Neuronal stem cell (in vitro differentiated cells): ENCODE results near the gene GALR2.
"Not testable (repeated sequence)": the region's sequence is repeated elsewhere in the genome, so short reads cannot be mapped to it uniquely, and the experiment has no call there.

Source experiments
- DNase-seq: peaks from one replicate; pipeline ENCODE4 v3.0.0-alpha.2; 2013; ENCODE audit warnings: low spot score
- H2AFZ ChIP-seq: one replicate; pipeline ENCODE4 v1.6.1; 2013; ENCODE audit warnings: mild to moderate bottlenecking, low read length, inconsistent platforms
- H2AK5ac ChIP-seq: 2 replicates; pipeline ENCODE4 v1.6.1; 2013; ENCODE audit warnings: low read depth, mild to moderate bottlenecking, inconsistent platforms, low read length, moderate library complexity, mixed read lengths
- H2BK120ac ChIP-seq: 2 replicates; pipeline ENCODE4 v1.6.1; 2013; ENCODE audit warnings: low read depth, mild to moderate bottlenecking, inconsistent platforms, low read length, moderate library complexity, mixed read lengths
- H2BK12ac ChIP-seq: one replicate; pipeline ENCODE4 v1.6.1; 2013; ENCODE audit warnings: low read length, inconsistent platforms
- H2BK15ac ChIP-seq: 2 replicates; pipeline ENCODE4 v1.6.1; 2013; ENCODE audit warnings: mild to moderate bottlenecking, low read length, inconsistent platforms, mixed read lengths
- H2BK5ac ChIP-seq: one replicate; pipeline ENCODE4 v1.6.1; 2013; ENCODE audit warnings: inconsistent platforms, mild to moderate bottlenecking, low read length, moderate library complexity
- H3K14ac ChIP-seq: one replicate; pipeline ENCODE4 v1.6.1; 2013; ENCODE audit warnings: low read length, inconsistent platforms
- H3K18ac ChIP-seq: 2 replicates; pipeline ENCODE4 v1.6.1; 2013; ENCODE audit warnings: low read length, inconsistent platforms
- H3K23ac ChIP-seq: 2 replicates; pipeline ENCODE4 v1.6.1; 2013; ENCODE audit warnings: low read depth, mild to moderate bottlenecking, mixed read lengths, low read length, inconsistent platforms; ENCODE audit not compliant: poor library complexity
- H3K27ac ChIP-seq: replicated peaks from 3 replicates; pipeline ENCODE4 v1.5.1; 2013; ENCODE audit warnings: low read length, inconsistent platforms
- H3K27me3 ChIP-seq, 3 experiments: 2 replicates each; pipeline ENCODE4 v1.6.1; 2013; ENCODE audit warnings: low read length in 3 of 3, mild to moderate bottlenecking in 2 of 3, inconsistent platforms in 1 of 3, low read depth in 1 of 3, mixed read lengths in 1 of 3, moderate library complexity in 1 of 3; ENCODE audit not compliant: control insufficient read depth in 3 of 3, insufficient read depth in 3 of 3
- H3K36me3 ChIP-seq, 2 donors: replicated peaks in 1 of 2; 2 replicates each; pipeline ENCODE4 v1.6.1; 2013; ENCODE audit warnings: low read length in 2 of 2; ENCODE audit not compliant: control insufficient read depth in 2 of 2, insufficient read depth in 2 of 2
- H3K4ac ChIP-seq: 2 replicates; pipeline ENCODE4 v1.6.1; 2013; ENCODE audit warnings: inconsistent platforms, mild to moderate bottlenecking, low read length, moderate library complexity
- H3K4me1 ChIP-seq, 2 donors: 1 replicate in 1 of 2; 2 replicates in 1 of 2; pipeline ENCODE4 v1.6.1; 2013; ENCODE audit warnings: low read length in 2 of 2, low read depth in 1 of 2; ENCODE audit not compliant: control insufficient read depth in 2 of 2, insufficient read depth in 1 of 2
- H3K4me2 ChIP-seq: one replicate; pipeline ENCODE4 v1.6.1; 2013; ENCODE audit warnings: mild to moderate bottlenecking, low read length, inconsistent platforms; ENCODE audit not compliant: insufficient read depth, poor library complexity, severe bottlenecking
- H3K4me3 ChIP-seq, 2 donors: 2 replicates each; pipeline ENCODE4 v1.5.1; 2013; ENCODE audit warnings: low read length in 2 of 2, mild to moderate bottlenecking in 2 of 2, inconsistent platforms in 1 of 2, moderate library complexity in 1 of 2
- H3K79me1 ChIP-seq: one replicate; pipeline ENCODE4 v1.6.1; 2013; ENCODE audit warnings: low read depth, mild to moderate bottlenecking, inconsistent platforms, low read length, moderate library complexity
- H3K9ac ChIP-seq: one replicate; pipeline ENCODE4 v1.6.1; 2013; ENCODE audit warnings: mild to moderate bottlenecking, low read depth, low read length, inconsistent platforms; ENCODE audit not compliant: poor library complexity
- H3K9me3 ChIP-seq, 2 donors: replicated peaks in 1 of 2; 2 replicates each; pipeline versions ENCODE3 to v1.6.1; 2013; ENCODE audit warnings: low read length in 2 of 2, mild to moderate bottlenecking in 2 of 2, inconsistent platforms in 1 of 2, low read depth in 1 of 2, mixed read lengths in 1 of 2, moderate library complexity in 1 of 2; ENCODE audit not compliant: control insufficient read depth in 2 of 2, insufficient read depth in 1 of 2
- H4K8ac ChIP-seq: one replicate; pipeline ENCODE4 v1.6.1; 2013; ENCODE audit warnings: low read depth, mild to moderate bottlenecking, inconsistent platforms, low read length, moderate library complexity
- H4K91ac ChIP-seq: one replicate; pipeline ENCODE4 v1.6.1; 2013; ENCODE audit warnings: low read length, low read depth, mild to moderate bottlenecking, inconsistent platforms; ENCODE audit not compliant: poor library complexity
- WGBS, 2 donors: extraction: QIAGEN DNeasy Blood & Tissue Kit; methylation state at CpG; one replicate each; pipeline ENCODE4 v1.1.7; 2013; ENCODE audit warnings: missing lambda C conversion rate in 2 of 2, mixed read lengths in 1 of 2; ENCODE audit not compliant: insufficient read length in 2 of 2, insufficient replicate concordance in 1 of 2; ENCODE audit errors: extremely low coverage in 2 of 2; 5-methylcytosine and 5-hydroxymethylcytosine counted together

The GALR2 gene

GRCh38 chr17:76056882-76057281, 17.7 kb upstream of the GALR2 start:
- no peak overlapping the region for H3K18ac ChIP-seq
- no peaks in the 10 kb centered on the region for H3K27me3 ChIP-seq
- H4K91ac ChIP-seq: no peak overlapping the region
- no peak overlapping the region for H2BK5ac ChIP-seq
- H3K4me1 ChIP-seq: no peaks in the 10 kb centered on the region
- H3K4me2 ChIP-seq: no peak overlapping the region
- no peak overlapping the region for H3K4ac ChIP-seq
- no CpG with 5 or more reads among the region's 3 CpGs for WGBS, 2 donors
- no peak overlapping the region for H3K23ac ChIP-seq
- no peak overlapping the region for H4K8ac ChIP-seq
- H2AFZ ChIP-seq: no peak overlapping the region
- H3K9ac ChIP-seq: no peak overlapping the region
- H3K4me3 ChIP-seq: no peak overlapping the region
- H2AK5ac ChIP-seq: no peak overlapping the region
- H2BK120ac ChIP-seq: no peak overlapping the region
- H3K79me1 ChIP-seq: no peaks in the 10 kb centered on the region
- no peak overlapping the region for H2BK12ac ChIP-seq
- H3K14ac ChIP-seq: no peak overlapping the region
- H3K27ac ChIP-seq: no peak overlapping the region
- DNase-seq: no peak
- peaks cover 39 to 93% of the 10 kb centered on the region in 2 donors for H3K36me3 ChIP-seq
- no peaks in the 10 kb centered on the region for H3K9me3 ChIP-seq
- H2BK15ac ChIP-seq: no peak overlapping the region

GRCh38 chr17:76058264-76058663, 16.3 kb upstream of the GALR2 start:
- H3K36me3 ChIP-seq: peaks cover 41 to 93% of the 10 kb centered on the region in 2 donors
- not testable (repeated sequence) for H2BK120ac ChIP-seq, H3K18ac ChIP-seq, H3K9me3 ChIP-seq, H3K27ac ChIP-seq, H2AK5ac ChIP-seq, H3K9ac ChIP-seq, H3K27me3 ChIP-seq, H3K4me1 ChIP-seq, H2AFZ ChIP-seq, H3K23ac ChIP-seq, H3K14ac ChIP-seq, H4K8ac ChIP-seq, H3K4me2 ChIP-seq, H3K4ac ChIP-seq, H4K91ac ChIP-seq, H2BK5ac ChIP-seq, H3K79me1 ChIP-seq, DNase-seq, H2BK15ac ChIP-seq, H3K4me3 ChIP-seq, H2BK12ac ChIP-seq
- no CpG with 5 or more reads among the region's 6 CpGs for WGBS, 2 donors

DNA sequence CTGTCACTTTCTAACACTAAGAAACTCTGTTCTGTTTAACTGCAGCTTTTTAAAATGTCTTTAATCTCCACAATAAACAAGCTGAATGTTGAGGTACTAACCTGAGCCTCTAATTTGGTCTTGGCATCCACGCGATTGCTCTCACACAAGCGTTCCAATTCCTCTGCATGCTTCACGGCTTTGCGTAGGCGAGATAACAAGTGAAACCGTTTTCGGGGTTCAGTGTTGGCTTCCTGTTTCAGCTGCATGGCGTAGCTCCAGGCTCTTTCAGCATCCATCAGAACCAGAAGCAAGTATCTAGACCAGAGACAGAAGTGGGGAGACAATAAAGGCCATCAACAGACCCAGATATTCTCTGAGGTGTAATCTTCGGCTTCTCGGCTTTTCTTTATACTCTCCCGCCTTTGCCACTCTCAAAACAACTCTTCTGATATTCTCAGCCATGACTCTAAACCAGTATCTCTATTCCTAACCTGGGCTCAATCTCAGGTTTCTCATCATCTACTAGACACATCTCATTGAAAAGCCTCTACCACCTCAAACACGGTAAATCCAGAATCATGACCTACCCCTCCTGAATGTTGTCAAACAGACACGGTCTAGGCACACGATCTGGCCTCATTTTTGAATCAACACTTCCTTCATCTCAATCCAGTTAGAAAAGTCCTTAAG, 10.6 kb upstream of the GALR2 start:
- WGBS, 2 donors: no CpG with 5 or more reads among the region's 15 CpGs

GRCh38 chr17:76065775-76066174, 8.8 kb upstream of the GALR2 start:
- H2BK5ac ChIP-seq: no peak overlapping the region
- H2AK5ac ChIP-seq: no peak overlapping the region

More for the DNA sequence above, 10.6 kb upstream of the GALR2 start:
- Histone ChIP-seq H3K4me2 (no peak overlapping the region), H3K79me1 (peaks cover 4% of the 10 kb centered on the region), H2BK120ac (no peak overlapping the region), H2BK5ac (no peak overlapping the region), H3K9me3 (no peaks in the 10 kb centered on the region), H3K23ac (no peak overlapping the region), H3K4me3 (no peak overlapping the region), H3K4ac (no peak overlapping the region), H2AFZ (no peak overlapping the region), H3K14ac (no peak overlapping the region), H2BK12ac (no peak overlapping the region), H4K91ac (no peak overlapping the region), H4K8ac (no peak overlapping the region), H3K18ac (no peak overlapping the region), H2AK5ac (no peak overlapping the region), H2BK15ac (no peak overlapping the region), H3K27me3 (no peaks in the 10 kb centered on the region), H3K4me1 (no peaks in the 10 kb centered on the region), H3K36me3 (peaks cover 38 to 92% of the 10 kb centered on the region in 2 donors), H3K9ac (no peak overlapping the region), H3K27ac (no peak overlapping the region)
- no peak for DNase-seq

More at GRCh38 chr17:76065775-76066174, 8.8 kb upstream of the GALR2 start:
- Histone ChIP-seq H3K27me3 (no peaks in the 10 kb centered on the region), H4K91ac (no peak overlapping the region), H3K79me1 (peaks cover 7% of the 10 kb centered on the region), H3K4me1 (peaks cover 0 to 3% of the 10 kb centered on the region in 2 donors), H3K18ac (no peak overlapping the region), H3K4me2 (no peak overlapping the region), H3K14ac (no peak overlapping the region), H3K4me3 (no peak overlapping the region), H2BK12ac (no peak overlapping the region), H2AFZ (no peak overlapping the region), H3K4ac (no peak overlapping the region), H3K27ac (no peak overlapping the region), H3K9ac (no peak overlapping the region), H4K8ac (no peak overlapping the region), H3K9me3 (no peaks in the 10 kb centered on the region), H3K36me3 (peaks cover 33 to 80% of the 10 kb centered on the region in 2 donors), H2BK15ac (no peak overlapping the region), H3K23ac (no peak overlapping the region), H2BK120ac (no peak overlapping the region)
- no CpG with 5 or more reads among the region's 4 CpGs for WGBS, 2 donors
- DNase-seq: no peak
